K562 (cell line): Measurements from ENCODE around the gene LAPTM5. TPM values are rescaled to one million over a fixed set of nuclear protein-coding genes. Genes with fewer than 3 reads are reported as not detected.

Experiments used
- NFE2L1 ChIP-seq: fragments of 450-650 bp; IDR thresholded peaks from 2 replicates; pipeline ENCODE4 v1.6.1; 2016; ENCODE audit warnings: missing genetic modification characterization, low read depth, mild to moderate bottlenecking, missing compliant biosample characterization, moderate library complexity, borderline replicate concordance
- NFXL1 ChIP-seq: fragments of 450-650 bp; formaldehyde crosslinking; IDR thresholded peaks from 2 replicates; pipeline ENCODE4 v1.4.0; 2021; ENCODE audit warnings: mild to moderate bottlenecking
- ZNF717 ChIP-seq: fragments of 250-450 bp; sonication (Bioruptor Pico); IDR thresholded peaks from 2 replicates; pipeline ENCODE4 v1.5.0; 2021
- polyA plus RNA-seq, 8 experiments: library from polyadenylated mRNA; depleted of rRNA in 4 of 8; stranded (reverse) in 5 of 8; unstranded in 3 of 8; fragments of >200 nt; fragmentation: Nextera tagmentation in 2 of 8; fragmentation: Illumina TruSeq in 1 of 8; extraction: Ambion mirVana in 2 of 8; extraction: Trizol in 1 of 8; gene quantifications; 2 replicates each; pipeline versions ENCODE4 v1.2.1 to v1.2.3, GENCODE V29; 2011 to 2014; ENCODE audit warnings: inconsistent platforms in 1 of 8, missing spikeins in 1 of 8
- total RNA-seq, 7 experiments: library from RNA; depleted of rRNA in 6 of 7; stranded (reverse); fragments of >200 nt in 6 of 7; fragmentation: Illumina TruSeq in 2 of 7; extraction: Trizol in 2 of 7; gene quantifications; 2 replicates each; pipeline versions ENCODE4 v1.2.1 to v1.2.3, GENCODE V29; 2011 to 2021; ENCODE audit warnings: low replicate concordance in 1 of 7
- TF ChIP-seq, protein P1 (sequence below), 2 experiments: fragments of 450-650 bp; formaldehyde crosslinking in 1 of 2; IDR thresholded peaks; 2 replicates each; pipeline versions ENCODE4 v1.4.0 to v1.6.1; 2014 to 2020; ENCODE audit warnings: mild to moderate bottlenecking in 2 of 2, borderline replicate concordance in 1 of 2, low read depth in 1 of 2
- TF ChIP-seq, protein P2 (sequence below): fragments of 450-650 bp; conservative IDR thresholded peaks from 2 replicates; pipeline ENCODE4 v1.6.1; 2016; ENCODE audit warnings: missing genetic modification characterization, low read depth, mild to moderate bottlenecking, control low read depth, missing compliant biosample characterization
- TF ChIP-seq, protein P3 (sequence below): fragments of 200-400 bp; formaldehyde crosslinking; IDR thresholded peaks from 2 replicates; pipeline ENCODE4 v1.6.1; 2017; ENCODE audit warnings: mild to moderate bottlenecking, low read depth, low read length, moderate library complexity
- TF ChIP-seq, protein P4 (sequence below): sonication (generic); formaldehyde crosslinking; IDR thresholded peaks from 2 replicates; pipeline ENCODE4 v1.8.0; 2022; ENCODE audit warnings: mild to moderate bottlenecking, missing genetic modification reagents
- TF ChIP-seq, protein P5 (sequence below), 2 experiments: fragments of 450-650 bp in 1 of 2; sonication (generic) in 1 of 2; formaldehyde crosslinking in 1 of 2; IDR thresholded peaks in 1 of 2; conservative IDR thresholded peaks in 1 of 2; 2 replicates each; pipeline versions ENCODE4 v1.6.1 to v1.8.1; 2016 to 2023; ENCODE audit warnings: mild to moderate bottlenecking in 2 of 2, moderate library complexity in 2 of 2, inconsistent platforms in 1 of 2, missing genetic modification reagents in 1 of 2

Gene LAPTM5
- total and polyA plus RNA-seq, 9 of the 15 experiments (the other 6 are each of a cell fraction or from before 2014, with no cell fraction given) = 2.4 to 47.3 (median 20.3) TPM

DNA sequence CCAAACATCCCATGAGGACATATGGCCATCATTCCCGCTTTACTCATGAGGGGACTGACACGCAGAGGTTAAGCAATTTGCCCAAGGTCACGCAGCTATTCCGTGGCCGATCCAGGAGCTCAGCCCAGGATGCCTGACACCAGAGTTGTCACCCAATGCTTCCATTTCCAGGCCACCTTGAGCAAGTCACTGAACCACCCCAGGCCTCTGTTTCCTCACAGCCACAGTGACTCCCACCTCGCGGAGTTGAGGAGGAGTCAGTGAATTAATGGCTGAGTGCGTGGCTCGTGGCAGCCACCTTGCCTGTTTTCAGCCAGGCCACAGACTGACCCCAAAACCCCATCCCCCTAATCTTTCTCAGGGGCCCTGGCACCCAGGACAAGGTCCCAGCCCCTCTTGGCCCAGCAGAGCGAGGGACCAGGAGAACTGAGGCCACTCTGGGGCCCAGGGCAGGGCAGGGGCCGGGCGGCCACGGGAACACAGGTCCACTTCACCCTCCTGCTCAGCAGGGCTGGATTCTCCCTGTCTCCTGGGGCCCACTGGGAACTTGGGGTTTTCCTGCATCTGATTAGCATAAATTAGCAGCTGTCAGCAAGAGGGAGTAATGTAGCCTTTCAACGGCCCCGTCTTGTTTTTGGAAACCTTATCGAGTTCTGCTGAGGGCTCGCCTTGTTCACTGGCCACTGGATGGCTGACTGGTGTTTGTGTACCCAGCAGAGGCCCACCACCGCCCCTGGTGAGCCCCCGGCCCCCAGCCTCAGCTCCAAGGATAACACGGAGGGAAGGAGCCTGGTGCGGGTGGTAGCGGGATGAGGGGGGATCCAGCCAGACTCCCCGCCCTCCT lies 19.7 kb upstream of the LAPTM5 start (continued):
- TF ChIP-seq, protein P1, sequence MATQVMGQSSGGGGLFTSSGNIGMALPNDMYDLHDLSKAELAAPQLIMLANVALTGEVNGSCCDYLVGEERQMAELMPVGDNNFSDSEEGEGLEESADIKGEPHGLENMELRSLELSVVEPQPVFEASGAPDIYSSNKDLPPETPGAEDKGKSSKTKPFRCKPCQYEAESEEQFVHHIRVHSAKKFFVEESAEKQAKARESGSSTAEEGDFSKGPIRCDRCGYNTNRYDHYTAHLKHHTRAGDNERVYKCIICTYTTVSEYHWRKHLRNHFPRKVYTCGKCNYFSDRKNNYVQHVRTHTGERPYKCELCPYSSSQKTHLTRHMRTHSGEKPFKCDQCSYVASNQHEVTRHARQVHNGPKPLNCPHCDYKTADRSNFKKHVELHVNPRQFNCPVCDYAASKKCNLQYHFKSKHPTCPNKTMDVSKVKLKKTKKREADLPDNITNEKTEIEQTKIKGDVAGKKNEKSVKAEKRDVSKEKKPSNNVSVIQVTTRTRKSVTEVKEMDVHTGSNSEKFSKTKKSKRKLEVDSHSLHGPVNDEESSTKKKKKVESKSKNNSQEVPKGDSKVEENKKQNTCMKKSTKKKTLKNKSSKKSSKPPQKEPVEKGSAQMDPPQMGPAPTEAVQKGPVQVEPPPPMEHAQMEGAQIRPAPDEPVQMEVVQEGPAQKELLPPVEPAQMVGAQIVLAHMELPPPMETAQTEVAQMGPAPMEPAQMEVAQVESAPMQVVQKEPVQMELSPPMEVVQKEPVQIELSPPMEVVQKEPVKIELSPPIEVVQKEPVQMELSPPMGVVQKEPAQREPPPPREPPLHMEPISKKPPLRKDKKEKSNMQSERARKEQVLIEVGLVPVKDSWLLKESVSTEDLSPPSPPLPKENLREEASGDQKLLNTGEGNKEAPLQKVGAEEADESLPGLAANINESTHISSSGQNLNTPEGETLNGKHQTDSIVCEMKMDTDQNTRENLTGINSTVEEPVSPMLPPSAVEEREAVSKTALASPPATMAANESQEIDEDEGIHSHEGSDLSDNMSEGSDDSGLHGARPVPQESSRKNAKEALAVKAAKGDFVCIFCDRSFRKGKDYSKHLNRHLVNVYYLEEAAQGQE (IDR thresholded peaks at IDR 0.05; ENCODE audit: borderline replicate concordance) = no peak
- TF ChIP-seq, protein P1 (CRISPR knock-in tag; IDR thresholded peaks at IDR 0.05; ENCODE audit: low read depth) = peak; percentile 64; the same call in 1 of the 2 replicates
- TF ChIP-seq, protein P2, sequence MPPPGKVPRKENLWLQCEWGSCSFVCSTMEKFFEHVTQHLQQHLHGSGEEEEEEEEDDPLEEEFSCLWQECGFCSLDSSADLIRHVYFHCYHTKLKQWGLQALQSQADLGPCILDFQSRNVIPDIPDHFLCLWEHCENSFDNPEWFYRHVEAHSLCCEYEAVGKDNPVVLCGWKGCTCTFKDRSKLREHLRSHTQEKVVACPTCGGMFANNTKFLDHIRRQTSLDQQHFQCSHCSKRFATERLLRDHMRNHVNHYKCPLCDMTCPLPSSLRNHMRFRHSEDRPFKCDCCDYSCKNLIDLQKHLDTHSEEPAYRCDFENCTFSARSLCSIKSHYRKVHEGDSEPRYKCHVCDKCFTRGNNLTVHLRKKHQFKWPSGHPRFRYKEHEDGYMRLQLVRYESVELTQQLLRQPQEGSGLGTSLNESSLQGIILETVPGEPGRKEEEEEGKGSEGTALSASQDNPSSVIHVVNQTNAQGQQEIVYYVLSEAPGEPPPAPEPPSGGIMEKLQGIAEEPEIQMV = 0 out of 2 replicates have a peak, but pooled peaks have one; percentile 29
- TF ChIP-seq NFXL1 (CRISPR knock-in tag) = peak; percentile 72; the same call in 1 of the 2 replicates
- TF ChIP-seq, protein P3, sequence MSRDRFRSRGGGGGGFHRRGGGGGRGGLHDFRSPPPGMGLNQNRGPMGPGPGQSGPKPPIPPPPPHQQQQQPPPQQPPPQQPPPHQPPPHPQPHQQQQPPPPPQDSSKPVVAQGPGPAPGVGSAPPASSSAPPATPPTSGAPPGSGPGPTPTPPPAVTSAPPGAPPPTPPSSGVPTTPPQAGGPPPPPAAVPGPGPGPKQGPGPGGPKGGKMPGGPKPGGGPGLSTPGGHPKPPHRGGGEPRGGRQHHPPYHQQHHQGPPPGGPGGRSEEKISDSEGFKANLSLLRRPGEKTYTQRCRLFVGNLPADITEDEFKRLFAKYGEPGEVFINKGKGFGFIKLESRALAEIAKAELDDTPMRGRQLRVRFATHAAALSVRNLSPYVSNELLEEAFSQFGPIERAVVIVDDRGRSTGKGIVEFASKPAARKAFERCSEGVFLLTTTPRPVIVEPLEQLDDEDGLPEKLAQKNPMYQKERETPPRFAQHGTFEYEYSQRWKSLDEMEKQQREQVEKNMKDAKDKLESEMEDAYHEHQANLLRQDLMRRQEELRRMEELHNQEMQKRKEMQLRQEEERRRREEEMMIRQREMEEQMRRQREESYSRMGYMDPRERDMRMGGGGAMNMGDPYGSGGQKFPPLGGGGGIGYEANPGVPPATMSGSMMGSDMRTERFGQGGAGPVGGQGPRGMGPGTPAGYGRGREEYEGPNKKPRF = no peak
- TF ChIP-seq NFE2L1 (tag) = no peak
- TF ChIP-seq, protein P4, sequence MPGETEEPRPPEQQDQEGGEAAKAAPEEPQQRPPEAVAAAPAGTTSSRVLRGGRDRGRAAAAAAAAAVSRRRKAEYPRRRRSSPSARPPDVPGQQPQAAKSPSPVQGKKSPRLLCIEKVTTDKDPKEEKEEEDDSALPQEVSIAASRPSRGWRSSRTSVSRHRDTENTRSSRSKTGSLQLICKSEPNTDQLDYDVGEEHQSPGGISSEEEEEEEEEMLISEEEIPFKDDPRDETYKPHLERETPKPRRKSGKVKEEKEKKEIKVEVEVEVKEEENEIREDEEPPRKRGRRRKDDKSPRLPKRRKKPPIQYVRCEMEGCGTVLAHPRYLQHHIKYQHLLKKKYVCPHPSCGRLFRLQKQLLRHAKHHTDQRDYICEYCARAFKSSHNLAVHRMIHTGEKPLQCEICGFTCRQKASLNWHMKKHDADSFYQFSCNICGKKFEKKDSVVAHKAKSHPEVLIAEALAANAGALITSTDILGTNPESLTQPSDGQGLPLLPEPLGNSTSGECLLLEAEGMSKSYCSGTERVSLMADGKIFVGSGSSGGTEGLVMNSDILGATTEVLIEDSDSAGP (CRISPR knock-in tag) = no peak
- TF ChIP-seq, protein P5, sequence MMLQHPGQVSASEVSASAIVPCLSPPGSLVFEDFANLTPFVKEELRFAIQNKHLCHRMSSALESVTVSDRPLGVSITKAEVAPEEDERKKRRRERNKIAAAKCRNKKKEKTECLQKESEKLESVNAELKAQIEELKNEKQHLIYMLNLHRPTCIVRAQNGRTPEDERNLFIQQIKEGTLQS (IDR thresholded peaks at IDR 0.05) = no peak
- TF ChIP-seq, protein P5 (CRISPR knock-in tag; conservative IDR thresholded peaks at IDR 0.05) = no peak
- TF ChIP-seq ZNF717 (CRISPR knock-in tag) = no peak
